SU-DHL-6 (cell line): ENCODE measurements around the gene CCNQ.

Source experiments
- H2AFZ ChIP-seq: fragments of 200-600 bp; sonication (generic); 2 replicates; pipeline ENCODE4 v1.6.1; 2014; ENCODE audit warnings: low read depth, mild to moderate bottlenecking, moderate library complexity, mixed read lengths, antibody characterized with exemption, low read length; ENCODE audit not compliant: severe bottlenecking
- H3F3A ChIP-seq: fragments of 200-600 bp; shearing (Covaris generic); 2 replicates; pipeline ENCODE4 v1.6.0; 2016; ENCODE audit warnings: antibody characterized with exemption, mild to moderate bottlenecking; ENCODE audit not compliant: insufficient read depth
- H3K27ac ChIP-seq: fragments of 200-600 bp; sonication (generic); 2 replicates; pipeline ENCODE4 v1.5.1; 2016; ENCODE audit warnings: low read depth, mild to moderate bottlenecking, low read length, moderate library complexity, mixed read lengths
- H3K27me3 ChIP-seq: fragments of 200-600 bp; sonication (generic), shearing (Covaris generic); 2 replicates; pipeline ENCODE4 v1.6.0; 2014; ENCODE audit warnings: mild to moderate bottlenecking, low read length
- H3K36me3 ChIP-seq: fragments of 200-600 bp; sonication (generic); 2 replicates; pipeline ENCODE4 v1.6.1; 2014; ENCODE audit warnings: mild to moderate bottlenecking, low read length, mixed read lengths
- H3K4me2 ChIP-seq: fragments of 300-600, 200-600 bp; shearing (Covaris generic), sonication (generic); 2 replicates; pipeline ENCODE4 v1.6.0; 2014; ENCODE audit warnings: low read length, low read depth, mild to moderate bottlenecking; ENCODE audit not compliant: poor library complexity, severe bottlenecking
- H3K4me3 ChIP-seq: fragments of 200-600 bp; sonication (generic); 2 replicates; pipeline ENCODE4 v1.5.1; 2014; ENCODE audit warnings: antibody characterized with exemption, low read length, mild to moderate bottlenecking, mixed read lengths; ENCODE audit not compliant: insufficient read depth, poor library complexity, severe bottlenecking
- H3K79me2 ChIP-seq: fragments of 200-600 bp; sonication (generic); 2 replicates; pipeline ENCODE4 v1.6.1; 2014; ENCODE audit warnings: mild to moderate bottlenecking, low read length, moderate library complexity; ENCODE audit not compliant: insufficient read depth
- H3K9ac ChIP-seq: fragments of 200-600 bp; sonication (generic); 2 replicates; pipeline ENCODE4 v1.7.0; 2014; ENCODE audit warnings: mild to moderate bottlenecking, low read length
- H3K9me2 ChIP-seq: fragments of 200-600 bp; sonication (generic); replicated peaks from 2 replicates; pipeline ENCODE4 v1.6.1; 2014; ENCODE audit warnings: low read length; ENCODE audit not compliant: insufficient read depth
- H3K9me3 ChIP-seq: fragments of 200-600 bp; sonication (generic); 2 replicates; pipeline ENCODE4 v1.6.1; 2014; ENCODE audit warnings: low read length, mixed read lengths; ENCODE audit not compliant: insufficient read depth
- H4K20me1 ChIP-seq: fragments of 200-600 bp; sonication (generic); 2 replicates; pipeline ENCODE4 v1.6.1; 2014; ENCODE audit warnings: low read depth, mild to moderate bottlenecking, antibody characterized with exemption, low read length, moderate library complexity, mixed read lengths
- EZH2phosphoT487 ChIP-seq: fragments of 200-600 bp; sonication (generic), shearing (Covaris generic); conservative IDR thresholded peaks from 2 replicates; pipeline ENCODE4 v1.6.1; 2018; ENCODE audit warnings: mild to moderate bottlenecking, antibody characterized with exemption, low read length, moderate library complexity, mixed read lengths
- TF ChIP-seq, protein P1 (sequence below): fragments of 200-600 bp; sonication (generic); IDR thresholded peaks from one replicate; pipeline ENCODE4 v1.5.1; 2017; ENCODE audit warnings: antibody characterized with exemption, mild to moderate bottlenecking, low read length, moderate library complexity; ENCODE audit not compliant: insufficient read depth, poor library complexity, severe bottlenecking

The CCNQ gene

GRCh38 chrX:153641627-153642026 is 42.7 kb upstream of the CCNQ start:
- H2AFZ ChIP-seq = no peak overlapping the region
- TF ChIP-seq, protein P1, sequence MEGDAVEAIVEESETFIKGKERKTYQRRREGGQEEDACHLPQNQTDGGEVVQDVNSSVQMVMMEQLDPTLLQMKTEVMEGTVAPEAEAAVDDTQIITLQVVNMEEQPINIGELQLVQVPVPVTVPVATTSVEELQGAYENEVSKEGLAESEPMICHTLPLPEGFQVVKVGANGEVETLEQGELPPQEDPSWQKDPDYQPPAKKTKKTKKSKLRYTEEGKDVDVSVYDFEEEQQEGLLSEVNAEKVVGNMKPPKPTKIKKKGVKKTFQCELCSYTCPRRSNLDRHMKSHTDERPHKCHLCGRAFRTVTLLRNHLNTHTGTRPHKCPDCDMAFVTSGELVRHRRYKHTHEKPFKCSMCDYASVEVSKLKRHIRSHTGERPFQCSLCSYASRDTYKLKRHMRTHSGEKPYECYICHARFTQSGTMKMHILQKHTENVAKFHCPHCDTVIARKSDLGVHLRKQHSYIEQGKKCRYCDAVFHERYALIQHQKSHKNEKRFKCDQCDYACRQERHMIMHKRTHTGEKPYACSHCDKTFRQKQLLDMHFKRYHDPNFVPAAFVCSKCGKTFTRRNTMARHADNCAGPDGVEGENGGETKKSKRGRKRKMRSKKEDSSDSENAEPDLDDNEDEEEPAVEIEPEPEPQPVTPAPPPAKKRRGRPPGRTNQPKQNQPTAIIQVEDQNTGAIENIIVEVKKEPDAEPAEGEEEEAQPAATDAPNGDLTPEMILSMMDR = no peak
- no peak for TF ChIP-seq EZH2phosphoT487
- H3K79me2 ChIP-seq = no peaks in the 10 kb centered on the region
- H3K4me3 ChIP-seq = no peak overlapping the region
- no peaks in the 10 kb centered on the region for H3F3A ChIP-seq
- no peaks in the 10 kb centered on the region for H3K27me3 ChIP-seq
- H4K20me1 ChIP-seq = no peaks in the 10 kb centered on the region
- H3K27ac ChIP-seq = no peak overlapping the region
- no peaks in the 10 kb centered on the region for H3K36me3 ChIP-seq
- H3K9me2 ChIP-seq = no peaks in the 10 kb centered on the region
- no peak overlapping the region for H3K9ac ChIP-seq
- H3K9me3 ChIP-seq = no peaks in the 10 kb centered on the region
- no peak overlapping the region for H3K4me2 ChIP-seq

- H3K9me3 ChIP-seq = no peaks in the 10 kb centered on the region
- H3K36me3 ChIP-seq = no peaks in the 10 kb centered on the region
- TF ChIP-seq, protein P1 = no peak
- TF ChIP-seq EZH2phosphoT487 = no peak
- H3K79me2 ChIP-seq = no peaks in the 10 kb centered on the region
- no peak overlapping the region for H3K4me2 ChIP-seq
- H4K20me1 ChIP-seq = no peaks in the 10 kb centered on the region
- no peaks in the 10 kb centered on the region for H3K27me3 ChIP-seq
- no peaks in the 10 kb centered on the region for H3K9me2 ChIP-seq
- H3K27ac ChIP-seq = no peak overlapping the region
- H3F3A ChIP-seq = no peaks in the 10 kb centered on the region
- H2AFZ ChIP-seq = no peak overlapping the region
- no peak overlapping the region for H3K9ac ChIP-seq
- no peak overlapping the region for H3K4me3 ChIP-seq
Observed at GRCh38 chrX:153640736-153641575, 42.0 kb upstream of the CCNQ start.

DNA sequence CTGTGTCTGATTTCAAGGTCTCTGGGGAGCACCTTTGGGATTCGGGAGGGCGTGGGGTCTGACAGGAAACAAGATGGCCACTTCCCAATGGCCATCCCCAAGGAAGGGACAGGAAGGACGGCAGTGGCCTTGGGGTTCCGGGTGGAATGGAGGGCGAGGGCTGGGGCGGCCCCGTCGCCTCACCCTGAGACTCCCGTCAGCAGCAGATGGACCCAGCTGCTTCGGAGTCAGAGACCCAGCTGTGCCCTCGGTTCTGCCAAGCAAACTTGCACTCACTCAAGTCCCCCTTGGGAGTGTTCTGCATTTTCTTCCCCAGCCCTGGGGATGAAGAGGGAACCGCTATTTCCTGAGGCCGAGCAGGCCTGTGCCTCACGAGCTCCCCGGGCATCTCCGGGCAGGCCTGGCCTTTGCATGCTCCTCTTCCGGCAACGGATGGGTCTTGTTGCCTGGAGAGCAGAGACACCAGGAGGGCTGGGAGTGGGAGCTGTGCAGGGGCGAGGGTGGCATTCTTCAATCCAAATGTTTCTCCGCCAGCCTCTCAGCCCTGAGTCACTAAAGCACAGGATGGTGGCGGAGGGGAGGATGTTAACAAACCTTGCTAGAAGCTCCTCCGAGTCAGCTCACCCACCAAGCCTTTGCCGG is 41.2 kb upstream of the CCNQ start:
- no peak overlapping the region for H3K4me3 ChIP-seq
- H4K20me1 ChIP-seq = no peaks in the 10 kb centered on the region
- H3K9me2 ChIP-seq = no peaks in the 10 kb centered on the region
- no peaks in the 10 kb centered on the region for H3F3A ChIP-seq
- no peak overlapping the region for H2AFZ ChIP-seq
- no peak overlapping the region for H3K4me2 ChIP-seq
- H3K79me2 ChIP-seq = no peaks in the 10 kb centered on the region
- H3K36me3 ChIP-seq = no peaks in the 10 kb centered on the region
- TF ChIP-seq, protein P1 = no peak
- H3K9me3 ChIP-seq = no peaks in the 10 kb centered on the region
- H3K27me3 ChIP-seq = no peaks in the 10 kb centered on the region
- H3K27ac ChIP-seq = no peak overlapping the region
- H3K9ac ChIP-seq = no peak overlapping the region
